Activated B cell treated with CpG ODN at 0.5 μM for 24 hours (primary cell): ENCODE results near the gene SECISBP2L. TPM values are rescaled to one million over a fixed set of nuclear protein-coding genes. Genes with fewer than 3 reads are reported as not detected.

Experiments
- ATAC-seq: fragments of 200-7000 bp; cut with Tn5 transposase; one replicate; pipeline ENCODE4 v1.10.0; 2021; ENCODE audit warnings: low read depth, mild to moderate bottlenecking, moderate library complexity
- CTCF ChIA-PET: fragments of 350-600 bp; sonication (Branson Sonifier 250); formaldehyde crosslinking; loops from one replicate; lab custom pipeline; 2021; ENCODE audit warnings: antibody characterized with exemption; lab: Charles Lee
- POLR2A ChIA-PET: fragments of 350-600 bp; sonication (Branson Sonifier 250); formaldehyde crosslinking; loops from one replicate; lab custom pipeline; 2021; ENCODE audit warnings: antibody characterized with exemption; lab: Charles Lee
- DNase-seq: peaks from one replicate; pipeline ENCODE4 v3.0.0; 2022
- H3K27ac Mint-ChIP-seq: one replicate; pipeline ENCODE4 v1.8.0; 2020; ENCODE audit warnings: mixed read lengths
- H3K27me3 Mint-ChIP-seq: one replicate; pipeline ENCODE4 v1.8.0; 2021; ENCODE audit warnings: mixed read lengths
- H3K36me3 Mint-ChIP-seq: one replicate; pipeline ENCODE4 v1.8.0; 2021; ENCODE audit warnings: low read depth, mixed read lengths
- H3K4me1 Mint-ChIP-seq: one replicate; pipeline ENCODE4 v1.8.0; 2021; ENCODE audit warnings: mixed read lengths
- H3K4me3 Mint-ChIP-seq: one replicate; pipeline ENCODE4 v1.8.0; 2020; ENCODE audit warnings: mild to moderate bottlenecking, mixed read lengths
- H3K9me3 Mint-ChIP-seq: one replicate; pipeline ENCODE4 v1.8.0; 2020; ENCODE audit warnings: mixed read lengths
- intact Hi-C: fragments of 100-400 bp; cut with micrococcal nuclease; formaldehyde crosslinking; loops from one replicate; pipeline ENCODE4 v1.15.1; 2024
- total RNA-seq: library from RNA; stranded (reverse); gene quantifications from 2 replicates; pipeline ENCODE4 v1.2.3, GENCODE V29; 2022
- TF ChIP-seq, protein P1 (sequence below): fragments of 200-600 bp; IDR thresholded peaks from one replicate; pipeline ENCODE4 v1.8.0; 2022; ENCODE audit warnings: antibody characterized with exemption, mild to moderate bottlenecking

SECISBP2L gene
- total RNA-seq, 1 donor from 2014 or later, result 56.5 TPM

GRCh38 chr15:48946074-48946839 is 100.0 kb downstream of the SECISBP2L start:
- Mint-ChIP-seq H3K36me3 (no peaks in the 10 kb centered on the region), H3K9me3 (no peaks in the 10 kb centered on the region), H3K4me1 (no peaks in the 10 kb centered on the region), H3K4me3 (no peak overlapping the region), H3K27ac (no peak overlapping the region), H3K27me3 (peaks cover 19% of the 10 kb centered on the region)
- POLR2A ChIA-PET, result no interaction called here
- DNase-seq (no peak), ATAC-seq (no peak)
- CTCF ChIA-PET, result no interaction called here
- intact Hi-C loops, result no loop called here
- TF ChIP-seq, protein P1, sequence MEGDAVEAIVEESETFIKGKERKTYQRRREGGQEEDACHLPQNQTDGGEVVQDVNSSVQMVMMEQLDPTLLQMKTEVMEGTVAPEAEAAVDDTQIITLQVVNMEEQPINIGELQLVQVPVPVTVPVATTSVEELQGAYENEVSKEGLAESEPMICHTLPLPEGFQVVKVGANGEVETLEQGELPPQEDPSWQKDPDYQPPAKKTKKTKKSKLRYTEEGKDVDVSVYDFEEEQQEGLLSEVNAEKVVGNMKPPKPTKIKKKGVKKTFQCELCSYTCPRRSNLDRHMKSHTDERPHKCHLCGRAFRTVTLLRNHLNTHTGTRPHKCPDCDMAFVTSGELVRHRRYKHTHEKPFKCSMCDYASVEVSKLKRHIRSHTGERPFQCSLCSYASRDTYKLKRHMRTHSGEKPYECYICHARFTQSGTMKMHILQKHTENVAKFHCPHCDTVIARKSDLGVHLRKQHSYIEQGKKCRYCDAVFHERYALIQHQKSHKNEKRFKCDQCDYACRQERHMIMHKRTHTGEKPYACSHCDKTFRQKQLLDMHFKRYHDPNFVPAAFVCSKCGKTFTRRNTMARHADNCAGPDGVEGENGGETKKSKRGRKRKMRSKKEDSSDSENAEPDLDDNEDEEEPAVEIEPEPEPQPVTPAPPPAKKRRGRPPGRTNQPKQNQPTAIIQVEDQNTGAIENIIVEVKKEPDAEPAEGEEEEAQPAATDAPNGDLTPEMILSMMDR, result no peak

- Mint-ChIP-seq H3K4me3 (no peak overlapping the region), H3K4me1 (no peaks in the 10 kb centered on the region), H3K27ac (no peak overlapping the region), H3K9me3 (no peaks in the 10 kb centered on the region), H3K27me3 (peaks cover 19% of the 10 kb centered on the region), H3K36me3 (no peaks in the 10 kb centered on the region)
- CTCF ChIA-PET, result interaction anchor here (0.6 kb wide), 1 partner anchor 46 kb away, joined by 3 read pairs; no protein-coding TSS in a partner anchor
- POLR2A ChIA-PET, result no interaction called here
- intact Hi-C loops, result no loop called here
- ATAC-seq, result no peak
- no peak for DNase-seq
- TF ChIP-seq, protein P1, result no peak
Measured at GRCh38 chr15:48945386-48945785, 100.9 kb downstream of the SECISBP2L start.

DNA sequence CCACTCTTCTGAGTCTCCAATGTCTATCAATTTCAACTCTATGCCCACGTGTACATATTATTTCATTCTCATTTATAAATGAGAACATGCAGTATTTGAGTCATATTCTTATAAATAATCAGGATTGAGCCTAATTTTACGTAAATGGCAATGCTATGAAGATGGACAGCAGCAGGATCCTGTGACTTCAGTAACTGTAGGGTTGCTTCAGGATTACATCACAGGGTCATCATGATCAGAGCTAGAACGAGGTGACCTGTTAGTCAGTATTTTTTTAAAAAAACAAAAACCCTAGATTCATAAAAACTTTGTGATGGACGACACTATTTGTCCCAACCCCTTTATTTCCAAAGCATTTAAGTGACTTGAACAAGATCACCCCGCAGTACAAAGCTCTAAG is 104.3 kb downstream of the SECISBP2L start:
- no peaks in the 10 kb centered on the region for H3K36me3 Mint-ChIP-seq
- H3K27me3 Mint-ChIP-seq, result peaks cover 24% of the 10 kb centered on the region
- H3K4me1 Mint-ChIP-seq, result no peaks in the 10 kb centered on the region
- TF ChIP-seq, protein P1, result no peak
- ChIA-PET POLR2A (no interaction called here), CTCF (no interaction called here)
- no peak overlapping the region for H3K4me3 Mint-ChIP-seq
- ATAC-seq, result no peak
- no peak for DNase-seq
- intact Hi-C loops, result no loop called here
- H3K27ac Mint-ChIP-seq, result no peak overlapping the region
- no peaks in the 10 kb centered on the region for H3K9me3 Mint-ChIP-seq

DNA sequence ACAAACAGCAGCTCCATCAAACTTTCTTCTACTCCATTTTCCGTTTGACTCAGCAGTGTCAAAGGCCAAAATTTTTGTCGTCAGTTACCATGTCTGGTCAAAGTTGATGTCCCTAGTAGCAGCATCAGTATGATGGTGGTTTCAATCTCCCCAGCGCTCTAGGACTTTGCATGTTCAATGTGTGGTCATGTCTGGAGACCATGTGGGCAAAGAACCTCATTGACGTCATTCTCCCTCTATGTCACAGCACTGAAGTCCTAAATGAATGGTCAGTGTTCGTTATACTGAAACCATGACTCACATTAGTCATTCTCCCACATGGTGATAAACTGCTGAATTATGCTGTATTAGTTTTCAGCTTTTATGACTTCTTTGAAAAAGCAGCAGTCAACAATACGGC is 105.7 kb downstream of the SECISBP2L start:
- TF ChIP-seq, protein P1, result no peak
- H3K4me3 Mint-ChIP-seq, result no peak overlapping the region
- ATAC-seq (no peak), DNase-seq (no peak)
- H3K9me3 Mint-ChIP-seq, result no peaks in the 10 kb centered on the region
- ChIA-PET POLR2A (no interaction called here), CTCF (no interaction called here)
- no peaks in the 10 kb centered on the region for H3K36me3 Mint-ChIP-seq
- intact Hi-C loops, result no loop called here
- H3K27me3 Mint-ChIP-seq, result peaks cover 22% of the 10 kb centered on the region
- H3K27ac Mint-ChIP-seq, result no peak overlapping the region
- no peaks in the 10 kb centered on the region for H3K4me1 Mint-ChIP-seq

DNA sequence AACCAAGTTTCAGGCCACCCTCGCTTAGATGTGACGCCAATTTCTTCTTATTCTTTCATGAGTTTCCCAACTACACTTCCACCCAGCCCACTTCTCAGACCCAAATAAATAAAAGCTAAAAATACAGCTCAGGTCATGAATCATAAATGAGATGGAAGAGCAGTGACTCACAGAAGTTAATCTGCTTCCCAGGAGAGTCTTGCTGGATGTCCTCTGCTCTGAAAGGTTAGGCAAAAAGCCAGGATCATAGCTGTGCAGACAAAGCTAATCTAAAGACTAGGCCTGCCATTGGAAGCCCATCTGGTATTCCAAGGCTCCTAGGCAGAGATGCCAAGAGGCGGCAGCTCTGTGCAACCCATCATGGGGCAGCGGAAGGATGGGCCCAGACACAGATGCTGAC is 106.6 kb downstream of the SECISBP2L start:
- POLR2A ChIA-PET, result no interaction called here
- no peaks in the 10 kb centered on the region for H3K36me3 Mint-ChIP-seq
- no peaks in the 10 kb centered on the region for H3K9me3 Mint-ChIP-seq

More for the DNA sequence above, 106.6 kb downstream of the SECISBP2L start:
- no peak for DNase-seq
- peaks cover 25% of the 10 kb centered on the region for H3K27me3 Mint-ChIP-seq
- H3K4me1 Mint-ChIP-seq, result no peaks in the 10 kb centered on the region
- no peak overlapping the region for H3K27ac Mint-ChIP-seq
- CTCF ChIA-PET, result no interaction called here
- intact Hi-C loops, result no loop called here
- no peak overlapping the region for H3K4me3 Mint-ChIP-seq
- TF ChIP-seq, protein P1, result no peak
- no peak for ATAC-seq

Other genes with a start within 250 kb of the SECISBP2L start
- gene CEP152, start 235.4 kb downstream of the SECISBP2L start, total RNA-seq, result 12.1 and 15.4 TPM in 2 replicates
- 51.3 and 54.4 TPM in 2 replicates for gene EID1, start 168.3 kb downstream of the SECISBP2L start, total RNA-seq
- 0.24 TPM in 1 of 2 replicates, not detected in the other for gene SHC4, start 82.5 kb downstream of the SECISBP2L start, total RNA-seq
- gene COPS2, start 109.2 kb upstream of the SECISBP2L start, total RNA-seq, result 53.1 and 54.4 TPM in 2 replicates
- 16.6 and 18.4 TPM in 2 replicates for gene GALK2, start 123.8 kb upstream of the SECISBP2L start, total RNA-seq